Gastrocnemius medialis (tissue), 4 donors: ENCODE results near the gene CIDEB.

ENCODE experiments used
- CTCF ChIP-seq, 5 experiments: fragments of 450-650 bp in 3 of 5; fragments of 200-600 bp in 2 of 5; sonication (generic) in 2 of 5; IDR thresholded peaks in 4 of 5; conservative IDR thresholded peaks in 1 of 5; 1 replicate in 4 of 5; 2 replicates in 1 of 5; pipeline ENCODE4 v1.5.1; 2016 to 2019; ENCODE audit warnings: antibody characterized with exemption in 5 of 5, mild to moderate bottlenecking in 3 of 5, moderate library complexity in 3 of 5
- POLR2A ChIP-seq, 2 donors: fragments of 450-650 bp; IDR thresholded peaks; one replicate each; pipeline ENCODE4 v1.6.1; 2017; ENCODE audit warnings: antibody characterized with exemption in 2 of 2, mild to moderate bottlenecking in 2 of 2, moderate library complexity in 2 of 2

GRCh38 chr14:24268225-24268624 is 39.6 kb downstream of the CIDEB start:
- TF ChIP-seq CTCF (IDR thresholded peaks at IDR 0.05 in 4 of 5, conservative IDR thresholded peaks at IDR 0.05 in 1 of 5): no peak
- no peak for TF ChIP-seq POLR2A (IDR thresholded peaks at IDR 0.05)
